Loucy (cell line): Measurements from ENCODE around the gene CARD8.
"Not testable (repeated sequence)": the region's sequence is repeated elsewhere in the genome, so short reads cannot be mapped to it uniquely, and the experiment has no call there.

Source experiments
- H2AFZ ChIP-seq: fragments of 200-600 bp; sonication (generic); 2 replicates; pipeline ENCODE4 v1.6.0; 2016; ENCODE audit warnings: antibody characterized with exemption, mild to moderate bottlenecking, low read length, moderate library complexity
- H3F3A ChIP-seq: fragments of 200-600 bp; 2 replicates; pipeline ENCODE4 v1.6.0; 2016; ENCODE audit warnings: antibody characterized with exemption, low read depth, mild to moderate bottlenecking
- H3K27me3 ChIP-seq: fragments of 200-600 bp; sonication (generic); 2 replicates; pipeline ENCODE4 v1.6.1; 2014; ENCODE audit warnings: low read length, mild to moderate bottlenecking; ENCODE audit not compliant: insufficient read depth, poor library complexity, severe bottlenecking
- H3K36me3 ChIP-seq: fragments of 200-600 bp; sonication (generic); 2 replicates; pipeline ENCODE4 v1.6.1; 2016; ENCODE audit warnings: low read length; ENCODE audit not compliant: insufficient read depth
- H3K4me1 ChIP-seq: fragments of 200-600 bp; sonication (generic); 2 replicates; pipeline ENCODE4 v1.5.1; 2014; ENCODE audit warnings: low read length, mild to moderate bottlenecking; ENCODE audit not compliant: insufficient read depth, poor library complexity, severe bottlenecking
- H3K4me2 ChIP-seq: fragments of 200-600 bp; sonication (generic); 2 replicates; pipeline ENCODE4 v1.6.0; 2014; ENCODE audit warnings: antibody characterized with exemption, low read length, low read depth, mild to moderate bottlenecking; ENCODE audit not compliant: poor library complexity, severe bottlenecking
- H3K4me3 ChIP-seq: fragments of 200-600 bp; sonication (generic); 2 replicates; pipeline ENCODE4 v1.5.1; 2014; ENCODE audit warnings: low read length, mild to moderate bottlenecking, mixed read lengths; ENCODE audit not compliant: poor library complexity, severe bottlenecking
- H3K79me2 ChIP-seq: fragments of 200-600 bp; sonication (generic); 2 replicates; pipeline ENCODE4 v1.6.1; 2014; ENCODE audit warnings: low read length; ENCODE audit not compliant: insufficient read depth
- H3K9ac ChIP-seq: fragments of 200-600 bp; sonication (generic); 2 replicates; pipeline ENCODE4 v1.6.0; 2014; ENCODE audit warnings: mild to moderate bottlenecking, low read depth, low read length, moderate library complexity; ENCODE audit not compliant: poor library complexity, severe bottlenecking
- H3K9me2 ChIP-seq: fragments of 200-600 bp; sonication (generic); replicated peaks from 2 replicates; pipeline ENCODE4 v1.6.1; 2016; ENCODE audit warnings: low read depth, low read length, mixed read lengths
- H3K9me3 ChIP-seq: fragments of 200-600 bp; sonication (generic); 2 replicates; pipeline ENCODE4 v1.6.1; 2014; ENCODE audit warnings: mild to moderate bottlenecking, antibody characterized with exemption, low read length, low read depth; ENCODE audit not compliant: insufficient read depth
- H4K20me1 ChIP-seq: fragments of 200-600 bp; sonication (generic); 2 replicates; pipeline ENCODE4 v1.6.0; 2014; ENCODE audit warnings: antibody characterized with exemption, low read length, mild to moderate bottlenecking; ENCODE audit not compliant: insufficient read depth, poor library complexity, severe bottlenecking
- EZH2phosphoT487 ChIP-seq: fragments of 200-600 bp; IDR thresholded peaks from 2 replicates; pipeline ENCODE4 v1.6.1; 2018; ENCODE audit warnings: antibody characterized with exemption, mild to moderate bottlenecking, moderate library complexity, borderline replicate concordance
- TF ChIP-seq, protein P1 (sequence below): fragments of 200-600 bp; sonication (generic); conservative IDR thresholded peaks from 2 replicates; pipeline ENCODE4 v1.5.1; 2014; ENCODE audit warnings: mild to moderate bottlenecking, antibody characterized with exemption, low read length

Gene CARD8

GRCh38 chr19:48247212-48247611, 8.5 kb downstream of the CARD8 start:
- H3K79me2 ChIP-seq: peaks cover 76% of the 10 kb centered on the region

DNA sequence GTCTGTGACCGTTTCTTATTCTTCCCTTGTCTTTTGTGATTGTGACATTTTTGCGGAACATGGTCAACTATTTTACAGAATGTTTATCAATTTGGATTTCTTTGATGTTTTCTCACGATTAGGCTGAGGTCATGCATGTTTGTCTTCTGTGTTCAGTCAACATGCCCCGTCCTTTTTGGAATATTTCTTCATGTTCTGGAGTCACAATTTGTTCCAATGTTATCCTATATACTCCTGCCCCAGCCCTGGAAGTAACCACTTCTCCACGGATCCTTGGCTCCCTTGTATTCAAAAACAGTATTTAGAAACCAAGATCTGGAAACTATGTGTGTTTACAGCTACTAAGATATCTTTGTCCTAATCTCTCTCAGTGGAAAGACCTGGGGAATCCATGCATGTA, 9.6 kb downstream of the CARD8 start:
- Histone ChIP-seq H3K4me2 (peak overlapping the region; percentile 71), H4K20me1 (peaks cover 17% of the 10 kb centered on the region), H3K79me2 (peaks cover 66% of the 10 kb centered on the region), H3K27me3 (no peaks in the 10 kb centered on the region), H3K36me3 (peaks cover 16% of the 10 kb centered on the region; the same call in 1 of the 2 replicates), H3K9me2 (no peaks in the 10 kb centered on the region), H3K9ac (no peak overlapping the region), H3K9me3 (no peaks in the 10 kb centered on the region), H3F3A (peaks cover 19% of the 10 kb centered on the region; the same call in 1 of the 2 replicates), H2AFZ (no peak overlapping the region), H3K4me3 (peak overlapping the region; percentile 31), H3K4me1 (peaks cover 42% of the 10 kb centered on the region)
- TF ChIP-seq, protein P1, sequence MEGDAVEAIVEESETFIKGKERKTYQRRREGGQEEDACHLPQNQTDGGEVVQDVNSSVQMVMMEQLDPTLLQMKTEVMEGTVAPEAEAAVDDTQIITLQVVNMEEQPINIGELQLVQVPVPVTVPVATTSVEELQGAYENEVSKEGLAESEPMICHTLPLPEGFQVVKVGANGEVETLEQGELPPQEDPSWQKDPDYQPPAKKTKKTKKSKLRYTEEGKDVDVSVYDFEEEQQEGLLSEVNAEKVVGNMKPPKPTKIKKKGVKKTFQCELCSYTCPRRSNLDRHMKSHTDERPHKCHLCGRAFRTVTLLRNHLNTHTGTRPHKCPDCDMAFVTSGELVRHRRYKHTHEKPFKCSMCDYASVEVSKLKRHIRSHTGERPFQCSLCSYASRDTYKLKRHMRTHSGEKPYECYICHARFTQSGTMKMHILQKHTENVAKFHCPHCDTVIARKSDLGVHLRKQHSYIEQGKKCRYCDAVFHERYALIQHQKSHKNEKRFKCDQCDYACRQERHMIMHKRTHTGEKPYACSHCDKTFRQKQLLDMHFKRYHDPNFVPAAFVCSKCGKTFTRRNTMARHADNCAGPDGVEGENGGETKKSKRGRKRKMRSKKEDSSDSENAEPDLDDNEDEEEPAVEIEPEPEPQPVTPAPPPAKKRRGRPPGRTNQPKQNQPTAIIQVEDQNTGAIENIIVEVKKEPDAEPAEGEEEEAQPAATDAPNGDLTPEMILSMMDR: no peak
- no peak for TF ChIP-seq EZH2phosphoT487

More at GRCh38 chr19:48247212-48247611, 8.5 kb downstream of the CARD8 start:
- Histone ChIP-seq H3K9ac (no peak overlapping the region), H3K9me3 (no peaks in the 10 kb centered on the region), H2AFZ (no peak overlapping the region), H3K27me3 (no peaks in the 10 kb centered on the region), H4K20me1 (peaks cover 17% of the 10 kb centered on the region), H3F3A (peaks cover 20% of the 10 kb centered on the region; the same call in 1 of the 2 replicates), H3K9me2 (no peaks in the 10 kb centered on the region), H3K4me1 (peaks cover 51% of the 10 kb centered on the region), H3K4me2 (peak overlapping the region; percentile 71), H3K36me3 (peaks cover 13% of the 10 kb centered on the region; the same call in 1 of the 2 replicates), H3K4me3 (peak overlapping the region; percentile 31)
- TF ChIP-seq, protein P1: no peak
- TF ChIP-seq EZH2phosphoT487: no peak

GRCh38 chr19:48244281-48244680, 11.4 kb downstream of the CARD8 start:
- Histone ChIP-seq H3K36me3 (peaks cover 30% of the 10 kb centered on the region; the same call in 1 of the 2 replicates), H3K9ac (peak overlapping the region; percentile 61), H3F3A (peaks cover 4% of the 10 kb centered on the region; the same call in 1 of the 2 replicates), H3K79me2 (peaks cover 57% of the 10 kb centered on the region), H2AFZ (no peak overlapping the region), H3K9me2 (no peaks in the 10 kb centered on the region), H3K4me3 (peak overlapping the region; percentile 62), H3K4me1 (peaks cover 30% of the 10 kb centered on the region), H3K4me2 (peak overlapping the region; percentile 85), H3K27me3 (no peaks in the 10 kb centered on the region), H4K20me1 (peaks cover 17% of the 10 kb centered on the region), H3K9me3 (no peaks in the 10 kb centered on the region)
- no peak for TF ChIP-seq EZH2phosphoT487
- TF ChIP-seq, protein P1: no peak

- Histone ChIP-seq H3K79me2 (peaks cover 34% of the 10 kb centered on the region), H3K36me3 (peaks cover 41% of the 10 kb centered on the region; the same call in 1 of the 2 replicates), H3K4me1 (peaks cover 16% of the 10 kb centered on the region)
- H3K4me3 ChIP-seq, H3K4me2 ChIP-seq, H2AFZ ChIP-seq, H3K27me3 ChIP-seq, H4K20me1 ChIP-seq, H3K9me2 ChIP-seq, H3K9ac ChIP-seq, H3F3A ChIP-seq, H3K9me3 ChIP-seq: not testable (repeated sequence)
Measured at GRCh38 chr19:48241771-48242170, 13.9 kb downstream of the CARD8 start.
